GM12891 (cell line): ENCODE data around the gene ZNF891.

ENCODE experiments used
- DNase-seq: peaks from one replicate; pipeline ENCODE4 v3.0.0; 2011; ENCODE audit warnings: low spot score; ENCODE audit not compliant: insufficient read length
- FAIRE-seq: peaks from 2 replicates; lab custom pipeline; 2011; peaks lifted over from hg19 to GRCh38; lab: Jason Lieb, UNC
- PAX5 ChIP-seq: IDR thresholded peaks from 2 replicates; pipeline ENCODE4 v1.6.1; 2011; ENCODE audit warnings: low read length, moderate library complexity, mild to moderate bottlenecking; ENCODE audit not compliant: insufficient read depth, severe bottlenecking
- POLR2A ChIP-seq: IDR thresholded peaks from 2 replicates; pipeline ENCODE4 v1.6.1; 2011; ENCODE audit warnings: low read depth, low read length, control low read depth
- POLR2AphosphoS5 ChIP-seq: IDR thresholded peaks from 2 replicates; pipeline ENCODE4 v1.6.1; 2011; ENCODE audit warnings: low read depth, low read length, control low read depth
- POU2F2 ChIP-seq: IDR thresholded peaks from 2 replicates; pipeline ENCODE4 v1.6.1; 2011; ENCODE audit warnings: low read depth, mild to moderate bottlenecking, control low read depth, low read length, moderate library complexity
- SPI1 ChIP-seq: IDR thresholded peaks from 2 replicates; pipeline ENCODE4 v1.6.1; 2011; ENCODE audit warnings: low read depth, low read length, control low read depth
- TAF1 ChIP-seq: IDR thresholded peaks from 2 replicates; pipeline ENCODE4 v1.6.1; 2011; ENCODE audit warnings: low read depth, low read length, control low read depth

Gene ZNF891

DNA sequence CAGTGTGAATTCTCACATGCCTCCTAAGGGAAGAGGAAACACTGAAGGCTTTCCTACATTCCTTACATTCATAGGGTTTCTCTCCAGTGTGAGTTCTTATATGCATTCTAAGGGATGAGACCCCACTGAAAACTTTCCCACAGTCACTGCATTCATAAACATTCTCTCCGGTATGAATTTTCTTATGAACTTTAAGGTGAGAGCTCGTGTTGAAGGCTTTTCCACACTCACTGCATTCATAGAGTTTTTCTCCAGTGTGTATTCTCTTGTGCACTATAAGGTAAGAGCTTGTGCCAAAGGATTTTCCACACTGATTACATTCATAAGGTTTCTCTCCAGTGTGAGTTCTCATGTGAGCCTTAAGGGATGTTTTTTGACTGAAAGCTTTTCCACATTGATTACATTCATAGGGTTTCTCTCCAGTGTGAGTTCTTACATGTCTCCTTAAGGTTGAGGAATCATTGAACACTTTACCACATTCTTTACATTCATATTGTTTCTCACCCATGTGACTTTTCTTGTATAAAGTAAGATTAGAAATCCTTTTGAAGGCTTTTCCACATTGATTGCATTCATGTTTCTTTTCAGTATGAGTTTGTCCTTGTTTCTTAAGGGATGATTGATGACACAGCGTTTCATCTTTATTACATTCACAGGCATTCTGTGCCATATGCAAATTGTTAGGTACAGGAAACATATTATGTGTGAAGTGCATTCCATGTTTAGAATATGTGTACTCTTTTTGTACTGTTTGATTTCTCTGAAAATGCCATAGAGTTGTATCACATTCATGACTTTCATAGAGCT, 9.5 kb downstream of the ZNF891 start:
- DNase-seq (no peak), FAIRE-seq (no peak)
- TF ChIP-seq TAF1 = no peak
- no peak for TF ChIP-seq POU2F2
- no peak for TF ChIP-seq SPI1
- TF ChIP-seq POLR2AphosphoS5 = no peak

DNA sequence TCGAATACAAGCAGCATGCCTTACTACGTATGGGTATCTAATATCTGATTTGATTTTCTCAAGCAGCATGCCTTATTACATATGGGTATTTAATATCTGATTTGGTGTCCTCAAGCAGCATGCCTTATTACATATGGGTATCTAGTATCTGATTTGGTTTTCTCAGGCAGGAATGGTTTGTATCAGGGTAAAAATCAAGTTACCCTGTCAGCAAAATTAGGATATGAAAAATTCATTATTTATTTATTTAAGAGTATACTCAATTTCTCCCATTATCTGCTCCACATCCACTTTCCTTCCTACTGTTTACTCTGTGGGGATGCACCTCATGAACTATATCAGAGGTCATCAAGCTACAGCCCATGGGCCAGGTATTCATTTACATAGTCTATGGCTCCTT, 21.9 kb downstream of the ZNF891 start:
- TF ChIP-seq SPI1 = no peak
- no peak for TF ChIP-seq TAF1
- TF ChIP-seq PAX5 = no peak
- no peak for TF ChIP-seq POU2F2
- no peak for TF ChIP-seq POLR2A
- no peak for TF ChIP-seq POLR2AphosphoS5
- no peak for FAIRE-seq
- DNase-seq = no peak

DNA sequence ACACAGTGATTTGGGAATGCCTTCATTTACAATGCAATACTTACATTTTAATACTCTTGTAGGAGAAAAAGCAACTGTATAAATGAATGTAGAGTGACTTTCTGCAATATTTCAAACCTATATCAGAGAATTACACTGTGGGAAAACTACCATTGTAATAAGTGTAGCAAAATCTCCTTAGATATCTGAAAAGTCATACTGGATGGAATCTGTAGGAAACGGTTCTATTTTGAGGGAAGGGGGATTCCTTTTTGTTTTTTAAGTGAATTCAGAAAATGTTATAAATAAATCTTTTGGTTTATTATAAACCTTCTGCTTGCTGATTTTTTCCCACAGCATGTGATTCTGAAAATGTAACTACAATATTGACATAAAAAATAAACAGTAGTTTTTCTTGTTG, 23.0 kb downstream of the ZNF891 start:
- no peak for FAIRE-seq
- TF ChIP-seq SPI1 = no peak
- no peak for TF ChIP-seq POLR2AphosphoS5
- TF ChIP-seq PAX5 = no peak
- TF ChIP-seq TAF1 = no peak
- TF ChIP-seq POLR2A = no peak
- no peak for TF ChIP-seq POU2F2
- DNase-seq = no peak

DNA sequence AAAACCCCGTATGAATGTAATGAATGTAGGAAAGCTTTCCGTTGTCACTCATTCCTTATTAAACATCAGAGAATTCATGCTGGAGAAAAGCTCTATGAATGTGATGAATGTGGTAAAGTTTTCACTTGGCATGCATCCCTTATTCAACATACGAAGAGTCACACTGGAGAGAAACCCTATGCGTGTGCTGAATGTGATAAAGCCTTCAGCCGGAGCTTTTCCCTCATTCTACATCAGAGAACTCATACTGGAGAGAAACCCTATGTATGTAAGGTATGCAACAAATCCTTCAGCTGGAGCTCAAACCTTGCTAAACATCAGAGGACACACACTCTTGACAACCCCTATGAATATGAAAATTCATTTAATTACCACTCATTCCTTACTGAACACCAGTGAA, 23.8 kb downstream of the ZNF891 start:
- no peak for DNase-seq
- TF ChIP-seq POLR2AphosphoS5 = no peak
- TF ChIP-seq POU2F2 = no peak
- no peak for TF ChIP-seq SPI1
- TF ChIP-seq PAX5 = no peak
- TF ChIP-seq POLR2A = no peak
- no peak for FAIRE-seq

DNA sequence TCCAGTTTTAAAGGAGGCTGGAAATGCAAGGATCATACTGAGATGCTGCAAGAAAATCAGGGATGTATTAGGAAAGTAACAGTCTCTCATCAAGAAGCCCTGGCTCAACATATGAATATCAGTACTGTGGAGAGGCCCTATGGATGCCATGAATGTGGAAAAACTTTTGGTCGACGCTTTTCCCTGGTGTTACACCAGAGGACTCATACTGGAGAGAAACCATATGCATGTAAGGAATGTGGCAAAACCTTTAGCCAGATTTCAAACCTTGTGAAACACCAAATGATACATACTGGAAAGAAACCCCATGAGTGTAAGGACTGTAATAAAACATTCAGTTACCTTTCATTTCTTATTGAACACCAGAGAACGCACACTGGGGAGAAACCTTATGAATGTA, 24.5 kb downstream of the ZNF891 start:
- FAIRE-seq (no peak), DNase-seq (no peak)
- TF ChIP-seq POU2F2 (no peak), SPI1 (no peak), POLR2A (no peak), TAF1 (no peak), PAX5 (no peak), POLR2AphosphoS5 (no peak)

DNA sequence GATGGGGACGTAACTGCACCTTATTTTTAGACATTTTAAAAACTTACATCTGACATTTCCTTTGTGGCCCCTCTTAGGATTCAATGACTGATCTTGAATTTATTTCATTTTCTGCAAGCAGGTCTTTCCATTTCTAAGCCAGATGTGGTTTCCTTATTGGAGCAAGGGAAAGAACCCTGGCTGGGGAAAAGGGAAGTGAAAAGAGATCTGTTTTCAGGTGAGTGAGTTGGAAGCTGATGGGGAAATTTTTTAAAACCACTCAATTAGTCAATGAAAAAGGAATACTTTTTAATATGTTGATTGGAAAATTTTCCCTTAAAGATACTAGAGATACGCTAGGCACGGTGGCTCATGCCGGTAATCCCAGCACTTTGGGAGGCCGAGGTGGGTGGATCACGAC, 46.7 kb downstream of the ZNF891 start:
- FAIRE-seq = no peak
- TF ChIP-seq POLR2AphosphoS5 = no peak
- no peak for TF ChIP-seq POU2F2
- TF ChIP-seq SPI1 = peak; percentile 80
- no peak for DNase-seq

DNA sequence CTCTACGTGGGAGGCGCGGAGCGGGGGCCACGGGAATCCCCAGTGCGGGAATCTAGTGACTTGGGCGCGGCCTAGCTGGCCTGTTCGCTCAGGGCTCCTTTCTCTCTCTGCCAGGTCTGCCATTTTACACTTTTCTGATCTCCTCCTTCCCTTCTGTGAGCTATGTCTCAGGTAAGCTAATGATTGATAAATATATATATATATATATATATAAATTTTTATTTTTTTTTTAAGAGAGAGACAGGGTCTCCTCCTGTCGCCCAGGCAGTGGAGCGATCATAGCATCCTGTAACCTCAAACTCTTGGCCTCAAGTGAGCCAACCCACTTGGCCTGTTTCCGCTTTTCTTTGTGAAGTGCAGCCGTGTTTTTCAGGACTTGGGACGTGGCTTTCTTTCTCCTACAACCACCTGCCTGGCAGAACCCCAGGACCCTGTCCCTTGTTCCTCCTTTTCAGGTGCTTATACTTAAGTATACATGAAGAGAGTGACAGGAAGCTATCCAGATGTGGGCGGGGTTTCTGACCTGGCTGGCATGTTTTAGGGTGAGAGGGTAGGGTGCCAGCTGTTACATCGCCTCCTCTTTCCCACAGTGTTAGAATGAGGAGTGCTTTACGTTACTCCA, 48.8 kb downstream of the ZNF891 start:
- FAIRE-seq (no peak), DNase-seq (no peak)
- TF ChIP-seq POU2F2 (no peak), TAF1 (peak; percentile 5; the same call in 1 of the 2 replicates)

DNA sequence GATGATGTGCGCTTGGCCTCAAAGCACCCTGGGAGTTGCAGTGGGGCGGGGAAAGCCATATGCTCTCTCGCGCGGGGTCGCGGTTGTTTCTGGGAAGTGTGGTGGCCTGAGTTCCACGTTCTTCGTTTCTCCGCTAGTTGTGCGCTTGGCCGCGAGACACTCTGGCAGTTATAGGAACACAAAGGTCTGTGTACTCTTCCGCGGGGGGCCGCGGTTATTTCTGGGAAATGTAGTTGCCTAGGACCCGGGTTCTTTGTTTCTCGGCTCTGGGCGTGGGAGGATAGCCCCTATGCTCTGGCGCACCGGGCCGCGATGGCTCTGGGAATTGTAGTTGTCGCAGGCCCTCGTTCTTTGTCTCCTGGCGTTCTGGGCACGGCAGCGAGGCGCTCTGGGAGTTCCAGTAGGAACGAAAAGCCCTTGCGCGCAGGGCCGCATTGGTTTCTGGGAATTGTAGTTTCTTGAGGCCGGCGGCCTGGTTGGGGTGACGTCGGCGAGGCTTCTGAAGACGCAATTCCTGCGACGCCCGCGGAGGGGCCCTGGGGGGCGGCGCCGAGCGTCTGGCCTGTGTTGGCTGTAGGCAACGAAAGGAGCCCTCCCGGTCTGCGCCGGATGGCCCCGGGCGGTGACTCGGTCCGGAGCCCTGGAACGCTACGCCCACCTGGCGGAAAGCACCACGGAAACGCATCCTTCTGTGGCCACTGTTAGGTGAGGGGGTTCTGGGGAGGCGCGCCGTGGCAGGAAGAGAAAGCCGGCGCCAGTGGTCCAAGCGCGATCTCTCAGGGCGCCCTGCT, 49.5 kb downstream of the ZNF891 start, which contains the start of gene ZNF140:
Gene ZNF140, plus strand, starts transcription at position 556 of the 791 bp plus-strand sequence. CDS start 398 bp downstream, outside the sequence.
- FAIRE-seq (no peak), DNase-seq (peak; percentile 70)
- TF ChIP-seq POLR2A (peak; percentile 46), POLR2AphosphoS5 (peak; percentile 62; the same call in 1 of the 2 replicates), POU2F2 (peak; percentile 79), PAX5 (no peak), TAF1 (peak; percentile 68; the same call in 1 of the 2 replicates), SPI1 (no peak)

DNA sequence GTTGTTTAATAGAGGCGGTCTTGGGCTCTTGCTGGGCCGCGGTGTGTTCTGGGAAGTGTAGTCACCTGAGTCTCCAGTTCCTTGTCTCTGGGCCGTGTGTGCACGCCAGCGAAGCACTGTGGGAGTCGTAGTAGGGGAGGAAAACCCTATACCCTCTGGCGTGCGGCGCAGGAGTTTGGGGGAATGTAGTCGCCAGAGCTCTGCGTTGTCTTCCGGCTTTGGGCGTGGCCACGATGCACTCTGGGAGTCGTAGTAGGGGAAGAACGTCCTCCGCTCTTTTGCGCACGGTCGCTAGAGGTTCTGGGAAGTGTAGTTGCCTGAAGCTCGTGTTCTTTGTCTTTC, 50.1 kb downstream of the ZNF891 start:
- peak; percentile 42; the same call in 1 of the 2 replicates for TF ChIP-seq SPI1
- no peak for TF ChIP-seq TAF1
- FAIRE-seq (peak; percentile 98), DNase-seq (peak; percentile 50)
